Right cardiac atrium (tissue), 5 donors: Measurements from ENCODE around the gene UAP1. TPM values are rescaled to one million over a fixed set of nuclear protein-coding genes. Genes with fewer than 3 reads are reported as not detected.
A peak's percentile ranks its signal among the peaks of the same experiment; 100 is the strongest.

Experiments used
- ATAC-seq, 2 donors: fragments of 200-7000 bp; cut with Tn5 transposase; one replicate each; pipeline versions ENCODE4 v1.8.0 to v1.9.1; 2020; ENCODE audit warnings: moderate library complexity in 2 of 2, mild to moderate bottlenecking in 1 of 2
- DNase-seq, 3 donors: peaks; one replicate each; pipeline ENCODE4 v3.0.0-alpha.2; 2020
- H3K27ac ChIP-seq: one replicate; pipeline ENCODE4 v1.5.1; 2013; ENCODE audit warnings: mild to moderate bottlenecking, low read length, control low read depth, moderate library complexity
- H3K27me3 ChIP-seq: one replicate; pipeline ENCODE4 v1.6.1; 2013; ENCODE audit not compliant: control insufficient read depth, insufficient read depth
- H3K4me1 ChIP-seq: one replicate; pipeline ENCODE4 v1.6.1; 2013; ENCODE audit warnings: low read length; ENCODE audit not compliant: control insufficient read depth, insufficient read depth
- H3K4me3 ChIP-seq: one replicate; pipeline ENCODE4 v1.5.1; 2013; ENCODE audit warnings: low read length, control low read depth
- H3K9me3 ChIP-seq: one replicate; pipeline ENCODE4 v1.6.1; 2013; ENCODE audit warnings: low read length; ENCODE audit not compliant: control insufficient read depth
- WGBS: extraction: QIAGEN DNeasy Blood & Tissue Kit; methylation state at CpG from one replicate; pipeline ENCODE4 v1.1.7; 2013; 5-methylcytosine and 5-hydroxymethylcytosine counted together
- intact Hi-C, 4 donors: fragments of 100-400 bp; cut with DNase I; formaldehyde crosslinking; loops; one replicate each; pipeline versions ENCODE4 v1.11.0 to v1.14.0; 2022 to 2023
- polyA plus RNA-seq: library from polyadenylated mRNA; stranded (reverse); fragments of 200-250 nt; gene quantifications from one replicate; pipeline ENCODE4 v1.2.3, GENCODE V29; 2013
- total RNA-seq, 4 donors: library from RNA; stranded (reverse); fragmentation: NEBNext Ultra II Directional; extraction: Animal tissue kit (Norgen Biotek cat#: 25700); gene quantifications; one replicate each; pipeline ENCODE4 v1.2.1, GENCODE V29; 2021
- donor health status: healthy with polysubstance abuse.
- donor health status: DM: no; HTN: yes; CAD: no.
- donor health status: DM: no; HTN: no; CAD: no.
- donor health status: DM: no; HTN: yes; CAD: no; lungs with severe emphysema.
- donor health status: DM: yes; HTN: yes; CAD: no.

The UAP1 gene
- total and polyA plus RNA-seq, 5 donors: 23.9 to 51.4 (median 32.7) TPM

DNA sequence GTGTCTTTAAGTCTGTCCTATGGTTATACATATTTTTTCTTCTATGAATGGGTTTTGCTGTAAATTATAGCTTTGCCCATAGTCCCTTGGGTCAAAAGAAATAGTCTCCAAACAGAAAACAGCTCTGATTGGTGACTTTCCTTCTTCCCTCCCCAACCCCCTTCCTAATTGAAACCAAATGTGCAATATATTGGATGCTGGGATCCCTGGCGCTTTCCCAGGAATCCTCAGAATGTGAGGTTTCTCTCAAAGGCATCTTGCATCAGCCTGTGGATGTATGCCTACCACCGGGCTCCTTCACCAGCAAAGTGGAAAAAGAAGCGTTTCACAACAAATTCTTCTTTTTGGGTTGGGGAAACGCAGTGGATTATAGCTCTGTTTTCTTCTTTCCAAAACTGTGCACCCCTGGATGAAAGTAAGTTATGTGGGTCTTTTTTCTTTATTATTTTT lies 70.7 kb downstream of the UAP1 start, which contains the start of gene DDR2:
Gene DDR2 (plus strand): TSS at position 248 of the 450 bp plus-strand sequence. CDS start 86,600 bp downstream, outside the sequence.
- DNase-seq: peak; percentile 77 to 91 (median 85)
- no peaks in the 10 kb centered on the region for H3K27me3 ChIP-seq
- H3K9me3 ChIP-seq: no peaks in the 10 kb centered on the region
- peaks cover 3% of the 10 kb centered on the region for H3K4me1 ChIP-seq
- intact Hi-C loops: loop anchor here in 2 of 4 donors (5.0 to 10.0 kb wide), 2 partner anchors 45 to 53 kb away; no protein-coding TSS in a partner anchor
- H3K4me3 ChIP-seq: peak within 1 kb of the TSS; percentile 65
- WGBS: 16% methylated on average over 4 of the region's 4 CpGs
- peak within 1 kb of the TSS; percentile 96 for H3K27ac ChIP-seq
- ATAC-seq: peak; percentile 73 to 74

DNA sequence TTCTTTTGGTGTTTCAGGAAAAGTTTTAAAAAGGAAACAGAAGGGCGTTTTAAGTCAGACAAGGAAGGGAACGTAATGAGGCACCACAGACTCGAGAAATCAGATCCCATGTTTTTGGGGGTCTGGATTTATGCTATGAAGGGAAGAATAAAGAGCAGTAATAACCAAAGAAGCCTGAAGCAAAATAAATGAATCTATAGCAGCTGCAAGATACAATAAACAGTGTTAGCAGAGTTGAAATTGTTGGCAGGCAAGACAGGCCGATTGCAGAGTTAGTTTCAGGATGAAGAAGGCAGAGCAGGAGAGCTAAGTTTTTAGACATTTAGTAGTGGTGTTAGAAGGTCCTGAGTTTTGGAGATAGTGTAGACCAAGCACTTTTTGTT lies 71.2 kb downstream of the UAP1 start:
- WGBS: 16% methylated on average over 4 of the region's 4 CpGs
- peaks cover 3% of the 10 kb centered on the region for H3K4me1 ChIP-seq
- DNase-seq (no peak), ATAC-seq (peak; percentile 23 to 28)
- peak overlapping the region; percentile 65 for H3K4me3 ChIP-seq
- intact Hi-C loops: loop anchor here in 2 of 4 donors (5.0 to 10.0 kb wide), 2 partner anchors 45 to 52 kb away; no protein-coding TSS in a partner anchor
- no peaks in the 10 kb centered on the region for H3K9me3 ChIP-seq
- H3K27ac ChIP-seq: peak overlapping the region; percentile 96
- H3K27me3 ChIP-seq: no peaks in the 10 kb centered on the region

DNA sequence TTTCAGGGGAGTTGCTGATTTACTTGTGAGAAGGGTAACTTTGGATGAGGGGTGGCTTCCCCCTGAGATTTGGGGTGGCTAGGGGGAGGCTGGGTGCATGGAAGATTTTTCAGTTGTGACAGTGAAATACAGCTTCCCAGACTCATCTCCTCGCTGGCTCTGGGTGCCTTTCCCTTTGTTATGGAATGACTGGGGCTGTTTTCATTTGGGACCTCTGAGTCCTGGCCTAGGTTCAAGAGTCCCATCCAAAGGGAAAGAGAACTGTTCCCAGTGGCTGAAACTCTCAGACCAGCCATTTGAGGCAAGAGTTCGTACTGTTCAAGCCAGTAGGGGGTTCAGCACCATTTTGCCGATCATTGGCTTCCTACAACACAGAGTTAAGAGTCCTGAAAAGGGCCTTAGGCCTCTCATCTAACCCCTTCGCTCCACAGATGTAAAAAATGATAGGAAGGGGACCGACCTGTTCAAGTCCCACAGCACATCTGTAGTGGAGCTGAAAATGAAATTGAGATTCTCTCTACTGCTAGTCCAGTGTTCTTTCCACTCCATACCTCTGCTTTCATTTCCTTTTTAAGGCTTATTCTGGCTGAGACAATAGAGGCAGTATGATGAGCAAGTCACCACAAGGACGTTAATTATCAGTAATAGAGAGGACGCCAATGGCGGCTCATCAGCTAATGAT lies 71.7 kb downstream of the UAP1 start:
- peak; percentile 54 to 69 for ATAC-seq
- DNase-seq: peak in 2 of 3 donors; percentile 24 to 45
- H3K27ac ChIP-seq: peak overlapping the region; percentile 96
- H3K9me3 ChIP-seq: no peaks in the 10 kb centered on the region
- 26% methylated on average over 8 of the region's 8 CpGs for WGBS
- no peaks in the 10 kb centered on the region for H3K27me3 ChIP-seq
- H3K4me1 ChIP-seq: peaks cover 3% of the 10 kb centered on the region
- H3K4me3 ChIP-seq: peak overlapping the region; percentile 65
- intact Hi-C loops: loop anchor here in 2 of 4 donors (5.0 to 10.0 kb wide), 2 partner anchors 44 to 52 kb away; no protein-coding TSS in a partner anchor

DNA sequence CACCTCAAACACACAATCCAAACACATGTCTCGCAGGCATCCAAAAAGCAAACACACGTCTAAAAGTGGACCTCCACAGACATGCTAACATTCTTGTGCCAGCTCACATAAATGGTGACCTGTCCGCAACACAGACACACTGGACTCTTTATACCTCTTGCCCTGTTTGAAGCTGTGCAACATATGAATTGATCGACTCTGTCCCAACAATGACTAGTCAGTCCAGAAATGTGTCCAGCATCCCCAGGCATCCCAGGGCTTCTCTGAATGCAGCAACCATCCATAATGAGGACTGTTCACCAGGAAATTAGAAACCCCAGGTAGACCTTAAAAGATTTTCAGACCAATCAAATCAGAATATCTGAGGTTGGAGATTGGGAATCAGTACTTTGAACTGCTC lies 73.9 kb downstream of the UAP1 start:
- H3K9me3 ChIP-seq: no peaks in the 10 kb centered on the region
- WGBS: 62% methylated on average over 4 of the region's 4 CpGs
- intact Hi-C loops: loop anchor here in 1 of 4 donors (10.0 kb wide), 1 partner anchor 49 kb away; no protein-coding TSS in a partner anchor
- ATAC-seq (no peak), DNase-seq (no peak)
- H3K27ac ChIP-seq: no peak overlapping the region
- H3K27me3 ChIP-seq: no peaks in the 10 kb centered on the region
- peaks cover 3% of the 10 kb centered on the region for H3K4me1 ChIP-seq
- no peak overlapping the region for H3K4me3 ChIP-seq

DNA sequence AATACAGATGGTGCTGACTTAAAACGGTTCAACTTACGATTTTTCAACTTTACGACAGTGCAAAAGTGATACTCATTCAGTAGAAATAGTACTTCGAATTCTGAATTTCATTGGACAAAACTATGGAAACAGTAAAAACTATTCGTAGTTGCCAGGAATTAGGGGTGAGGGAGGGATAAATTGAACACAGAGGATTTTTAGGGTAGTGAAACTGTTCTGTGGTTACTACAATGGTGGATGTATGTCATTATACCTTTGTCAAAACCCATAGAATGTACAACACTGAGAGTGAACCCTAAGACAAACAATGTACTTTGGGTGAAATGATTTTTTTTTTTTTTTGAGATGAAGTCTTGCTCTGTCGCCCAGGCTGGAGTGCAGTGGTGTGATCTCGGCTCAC lies 78.2 kb downstream of the UAP1 start:
- Histone ChIP-seq H3K27ac (no peak overlapping the region), H3K4me3 (no peak overlapping the region), H3K4me1 (peaks cover 4% of the 10 kb centered on the region), H3K9me3 (no peaks in the 10 kb centered on the region), H3K27me3 (no peaks in the 10 kb centered on the region)
- no peak for DNase-seq
- WGBS: 95% methylated on average over 7 of the region's 7 CpGs
- intact Hi-C loops: loop anchor here in 1 of 4 donors (10.0 kb wide), 1 partner anchor 45 kb away; no protein-coding TSS in a partner anchor
- ATAC-seq: no peak

DNA sequence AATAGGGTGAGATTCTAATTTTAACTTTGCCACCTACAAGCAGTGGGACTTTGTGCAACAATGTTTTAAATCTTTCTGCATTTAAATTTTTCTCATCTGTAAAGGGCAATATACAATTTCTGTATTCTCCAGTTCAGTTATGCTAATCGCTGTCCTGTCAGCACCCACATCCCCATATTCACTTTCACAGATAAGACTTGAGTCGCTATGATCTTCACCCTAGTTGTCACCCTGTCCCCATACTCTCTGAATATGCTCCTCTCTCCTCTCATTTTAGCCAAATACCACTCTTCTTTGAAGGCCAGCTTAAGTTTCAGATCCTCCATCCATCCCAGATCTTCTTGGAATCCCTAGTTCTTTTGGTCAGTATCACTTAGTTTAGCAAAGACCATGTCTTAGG lies 79.6 kb downstream of the UAP1 start:
- no peak overlapping the region for H3K27ac ChIP-seq
- no peaks in the 10 kb centered on the region for H3K9me3 ChIP-seq
- DNase-seq: no peak
- no peak overlapping the region for H3K4me3 ChIP-seq
- peaks cover 4% of the 10 kb centered on the region for H3K4me1 ChIP-seq
- H3K27me3 ChIP-seq: no peaks in the 10 kb centered on the region
- ATAC-seq: no peak
- intact Hi-C loops: no loop called here
- WGBS: 37% methylated on average over 2 of the region's 2 CpGs

DNA sequence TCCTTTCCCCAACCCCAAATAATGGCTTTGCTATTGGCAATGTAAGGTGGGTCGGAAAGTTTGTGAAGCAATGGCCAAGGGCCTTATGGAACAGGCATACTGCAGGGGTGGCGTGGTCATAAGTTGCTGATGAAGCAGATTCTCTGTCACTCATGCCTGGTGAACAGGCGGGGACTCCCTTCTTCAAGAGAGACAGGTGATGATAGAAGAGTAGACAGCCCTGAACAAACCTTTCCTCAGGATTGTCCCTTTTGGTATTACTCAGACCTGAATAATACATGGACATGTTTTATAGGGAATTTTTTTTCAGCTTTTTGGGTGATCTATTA lies 83.4 kb downstream of the UAP1 start:
- no peaks in the 10 kb centered on the region for H3K27me3 ChIP-seq
- ATAC-seq (no peak), DNase-seq (no peak)
- H3K27ac ChIP-seq: no peak overlapping the region
- peaks cover 4% of the 10 kb centered on the region for H3K4me1 ChIP-seq
- no peaks in the 10 kb centered on the region for H3K9me3 ChIP-seq
- no peak overlapping the region for H3K4me3 ChIP-seq
- WGBS: 91% methylated on average over 3 of the region's 3 CpGs
- intact Hi-C loops: no loop called here

DNA sequence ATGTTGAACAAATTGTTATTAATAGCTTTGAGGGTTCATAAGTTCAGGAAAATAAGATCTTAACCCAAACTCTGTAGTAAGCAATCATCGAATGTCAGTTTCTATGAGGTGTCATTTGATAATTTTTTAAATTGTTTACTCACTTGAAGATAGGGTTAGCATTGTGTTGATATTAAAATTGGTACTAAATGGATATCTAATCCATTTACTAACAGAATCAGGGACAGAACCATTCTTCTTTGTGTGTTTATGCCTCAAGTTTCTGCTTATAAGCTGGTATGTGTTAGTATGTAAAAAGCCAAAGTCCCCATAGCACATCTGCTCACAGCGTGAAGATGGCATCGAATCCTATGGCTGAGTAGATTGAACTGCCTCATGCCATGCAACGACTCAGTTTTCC lies 84.1 kb downstream of the UAP1 start:
- ATAC-seq: no peak
- no peak overlapping the region for H3K4me3 ChIP-seq
- no peaks in the 10 kb centered on the region for H3K27me3 ChIP-seq
- intact Hi-C loops: no loop called here
- DNase-seq: no peak
- no peaks in the 10 kb centered on the region for H3K9me3 ChIP-seq
- peaks cover 4% of the 10 kb centered on the region for H3K4me1 ChIP-seq
- 82% methylated on average over 4 of the region's 4 CpGs for WGBS
- no peak overlapping the region for H3K27ac ChIP-seq

DNA sequence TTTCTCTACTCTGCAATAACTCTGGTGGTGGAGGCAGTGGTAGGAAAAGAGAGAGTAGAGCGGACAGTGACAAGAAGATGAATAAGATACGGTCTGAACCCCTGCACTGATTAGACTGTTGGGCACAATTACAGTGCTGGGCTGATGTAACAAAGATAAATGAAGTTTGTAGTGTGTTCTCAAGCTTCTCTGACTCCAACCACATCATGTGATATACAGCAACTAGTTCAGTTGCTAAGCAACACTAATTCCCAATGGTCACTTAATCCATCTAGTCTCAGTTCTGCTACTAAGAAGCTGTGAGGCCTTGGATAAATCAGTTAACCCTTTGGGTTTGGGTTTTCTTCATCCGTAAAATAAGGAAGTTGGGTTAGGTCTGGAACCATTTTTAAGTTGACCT lies 88.1 kb downstream of the UAP1 start:
- Histone ChIP-seq H3K4me3 (no peak overlapping the region), H3K27ac (no peak overlapping the region), H3K4me1 (peaks cover 2% of the 10 kb centered on the region), H3K27me3 (no peaks in the 10 kb centered on the region), H3K9me3 (no peaks in the 10 kb centered on the region)
- intact Hi-C loops: no loop called here
- ATAC-seq (no peak), DNase-seq (no peak)
- WGBS: 75% methylated on average over 3 of the region's 3 CpGs
